Skin epidermis (tissue), 12 donors: ENCODE results near the gene PNLIPRP2.

Source experiments
- H3K27ac ChIP-seq, 21 experiments: fragments of 200-600 bp; sonication (generic) in 11 of 21; one replicate each; pipeline ENCODE4 v1.5.0; 2020; ENCODE audit warnings: mild to moderate bottlenecking in 3 of 21, inconsistent platforms in 2 of 21, moderate library complexity in 2 of 21
- H3K4me3 ChIP-seq, 7 experiments: fragments of 200-600 bp; sonication (generic) in 2 of 7; one replicate each; pipeline ENCODE4 v1.5.0; 2020; ENCODE audit warnings: inconsistent platforms in 2 of 7, mild to moderate bottlenecking in 2 of 7, moderate library complexity in 1 of 7

Gene PNLIPRP2

GRCh38 chr10:116610443-116611152, 10.2 kb upstream of the PNLIPRP2 start:
- no peak overlapping the region for H3K4me3 ChIP-seq
- no peak overlapping the region for H3K27ac ChIP-seq

- H3K27ac ChIP-seq = no peak overlapping the region
- H3K4me3 ChIP-seq = no peak overlapping the region
These were observed 9.6 kb upstream of the PNLIPRP2 start for GRCh38 chr10:116611153-116611545.

DNA sequence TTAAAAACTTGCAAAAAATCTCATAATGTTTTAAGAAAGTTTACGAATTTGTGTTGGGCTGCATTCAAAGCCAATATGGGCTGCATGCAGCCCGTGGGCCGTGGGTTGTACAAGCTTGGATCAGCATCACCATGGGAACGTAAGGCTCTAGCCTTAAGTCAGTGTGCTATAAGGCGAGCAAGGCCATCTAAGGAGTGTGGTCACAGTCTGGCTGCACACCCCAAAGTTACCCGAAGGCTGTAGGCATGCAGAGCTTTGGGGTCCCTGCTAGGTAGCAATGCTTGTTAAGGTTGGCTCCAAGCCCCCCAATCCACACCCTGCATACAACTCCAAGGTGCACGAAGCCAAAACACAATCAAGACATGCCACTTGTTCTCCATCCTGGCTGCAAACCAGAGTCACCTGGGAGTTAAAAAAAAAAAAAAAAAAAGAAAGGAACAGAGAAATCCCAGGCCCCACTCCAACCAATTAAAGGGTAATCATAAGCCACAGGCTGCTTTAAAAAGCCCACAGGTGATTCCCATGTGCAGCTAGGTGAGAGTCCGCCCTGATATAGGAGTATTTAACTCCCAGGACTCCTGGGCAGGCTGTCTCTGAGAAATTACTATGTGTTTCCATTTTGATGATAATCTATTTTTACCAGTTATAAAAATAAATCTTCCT, 8.5 kb upstream of the PNLIPRP2 start:
- no peak overlapping the region for H3K4me3 ChIP-seq
- no peak overlapping the region for H3K27ac ChIP-seq

DNA sequence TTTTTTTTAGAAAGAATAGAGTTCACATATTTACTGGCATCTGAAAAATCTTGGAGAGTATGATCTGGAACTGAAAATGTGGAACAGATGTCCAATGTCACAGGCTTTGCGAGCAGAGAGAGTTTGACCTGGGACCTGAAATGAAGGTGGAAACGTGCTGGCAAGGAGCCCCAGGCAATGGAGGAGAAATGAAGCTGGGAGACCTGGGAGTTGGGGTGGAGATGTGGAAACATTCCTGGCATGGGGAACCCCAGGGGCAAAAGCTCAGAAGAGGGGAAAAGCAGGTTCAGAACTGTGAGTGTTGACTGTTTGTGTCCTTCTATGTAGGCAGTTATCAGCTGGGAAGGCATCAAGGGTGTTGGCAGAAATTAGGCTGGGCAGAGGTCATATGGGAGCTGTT, 7.3 kb upstream of the PNLIPRP2 start:
- H3K4me3 ChIP-seq = no peak overlapping the region
- H3K27ac ChIP-seq = no peak overlapping the region

- H3K27ac ChIP-seq = no peak overlapping the region
- H3K4me3 ChIP-seq = no peak overlapping the region
These were observed 6.0 kb upstream of the PNLIPRP2 start for GRCh38 chr10:116614796-116615195.

DNA sequence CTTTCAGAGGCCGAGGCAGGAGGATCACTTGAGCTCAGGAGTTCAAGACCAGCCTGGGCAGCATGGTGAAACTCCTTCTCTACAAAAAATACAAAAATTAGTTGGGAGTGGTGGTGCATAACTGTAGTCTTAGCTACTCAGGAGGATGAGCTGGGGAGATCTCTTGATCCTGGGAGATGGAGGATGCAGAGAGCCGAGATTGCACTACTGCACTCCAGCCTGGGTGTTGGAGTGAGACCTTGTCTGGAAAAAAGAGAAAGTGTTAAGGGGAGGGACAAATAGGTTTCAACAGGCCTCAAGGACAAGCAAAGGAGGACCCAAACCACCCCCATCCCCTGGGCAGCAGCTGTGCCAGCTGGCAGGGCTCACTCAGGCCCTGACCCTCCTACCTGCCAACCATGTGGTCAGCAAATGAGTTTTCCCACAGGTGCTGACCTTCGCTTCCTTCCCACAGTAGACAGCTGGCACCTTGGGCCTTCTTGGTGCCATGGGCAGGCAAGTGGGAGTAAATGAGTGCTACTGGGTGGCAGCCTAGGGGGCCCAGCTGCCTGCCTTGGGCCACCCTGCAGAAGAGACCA, 5.5 kb upstream of the PNLIPRP2 start:
- H3K4me3 ChIP-seq = no peak overlapping the region

GRCh38 chr10:116621476-116621875, 723 bp downstream of the PNLIPRP2 start:
- H3K4me3 ChIP-seq = no peak overlapping the region
- H3K27ac ChIP-seq = no peak overlapping the region

More for the DNA sequence above, 5.5 kb upstream of the PNLIPRP2 start:
- H3K27ac ChIP-seq = no peak overlapping the region

DNA sequence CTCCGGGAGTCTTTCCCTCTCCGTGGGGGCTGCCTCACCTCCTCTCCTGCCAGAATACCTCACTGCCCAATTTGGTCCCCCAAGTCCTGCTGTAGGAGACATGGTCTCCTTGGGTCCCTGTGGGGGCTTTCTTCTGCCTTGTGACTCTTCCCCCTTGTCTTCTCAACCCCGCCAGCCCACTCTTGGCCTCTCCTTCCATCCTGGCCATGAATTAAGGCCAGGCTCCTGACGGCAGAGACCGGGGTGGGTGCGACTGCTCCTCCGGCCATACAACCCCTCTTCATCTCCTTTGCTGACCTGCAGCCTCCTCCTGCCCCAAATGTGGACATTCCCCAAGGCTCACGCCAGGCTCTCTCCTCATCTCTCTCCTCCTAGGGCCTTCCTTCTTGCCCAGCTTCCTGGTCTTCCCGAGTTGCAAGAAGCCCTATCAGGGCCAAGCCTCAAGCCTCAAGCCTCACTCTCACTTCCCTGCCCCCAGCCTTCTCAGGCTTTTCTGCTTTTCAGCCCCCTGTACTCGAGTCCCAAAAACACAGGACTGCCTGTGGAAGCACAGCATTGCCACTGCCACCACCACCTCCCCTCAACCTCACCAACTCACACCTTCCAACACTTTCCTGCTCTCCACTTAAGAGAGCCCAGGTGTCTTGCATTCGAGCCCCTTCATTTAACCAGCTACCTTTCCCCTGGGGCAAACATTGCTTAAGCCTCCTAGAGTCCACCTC, 1.3 kb downstream of the PNLIPRP2 start:
- Histone ChIP-seq H3K27ac (no peak overlapping the region), H3K4me3 (no peak overlapping the region)

DNA sequence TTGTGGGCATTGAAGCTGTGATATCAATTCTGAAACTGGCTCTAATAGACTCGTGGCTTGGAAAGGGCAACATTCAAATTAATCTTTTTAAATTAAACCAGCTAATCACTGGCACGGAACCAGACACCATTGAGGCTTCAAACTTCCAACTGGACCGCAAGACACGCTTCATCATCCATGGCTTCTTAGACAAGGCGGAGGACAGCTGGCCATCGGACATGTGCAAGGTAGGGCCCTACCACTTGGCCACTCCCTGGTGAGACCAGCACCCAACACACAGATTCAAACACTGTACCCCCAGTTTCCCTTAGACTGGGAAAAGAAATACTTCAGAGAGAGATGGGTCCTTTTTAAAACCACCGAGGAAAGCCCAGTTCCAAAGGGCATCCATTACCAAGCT, 5.1 kb downstream of the PNLIPRP2 start:
- H3K4me3 ChIP-seq = no peak overlapping the region
- no peak overlapping the region for H3K27ac ChIP-seq

GRCh38 chr10:116626815-116627214, 6.1 kb downstream of the PNLIPRP2 start:
- no peak overlapping the region for H3K4me3 ChIP-seq
- no peak overlapping the region for H3K27ac ChIP-seq

GRCh38 chr10:116627386-116627933, 6.7 kb downstream of the PNLIPRP2 start:
- H3K27ac ChIP-seq = no peak overlapping the region
- peak overlapping the region in 1 of 7 experiments; percentile 19 for H3K4me3 ChIP-seq

DNA sequence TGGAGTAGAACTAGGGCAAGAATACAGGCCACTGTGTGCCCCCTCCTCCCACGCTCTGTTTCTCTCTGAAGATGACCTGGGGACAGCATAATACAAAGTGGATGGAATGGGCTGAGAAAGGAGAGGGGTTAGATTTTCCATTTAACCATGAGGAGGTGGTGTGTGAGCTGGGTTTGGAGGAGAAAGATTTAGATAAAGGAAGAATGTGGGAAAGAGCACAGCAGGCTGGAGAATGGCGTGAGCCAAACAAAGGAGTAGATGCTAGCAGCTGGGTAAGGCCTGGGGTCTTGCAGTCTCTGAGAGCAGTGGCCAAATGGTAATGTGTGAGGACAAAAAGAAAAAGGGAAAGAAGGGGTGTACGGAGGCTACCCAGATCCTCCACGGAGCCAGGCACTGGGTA, 8.6 kb downstream of the PNLIPRP2 start:
- H3K4me3 ChIP-seq = no peak overlapping the region
- no peak overlapping the region for H3K27ac ChIP-seq

DNA sequence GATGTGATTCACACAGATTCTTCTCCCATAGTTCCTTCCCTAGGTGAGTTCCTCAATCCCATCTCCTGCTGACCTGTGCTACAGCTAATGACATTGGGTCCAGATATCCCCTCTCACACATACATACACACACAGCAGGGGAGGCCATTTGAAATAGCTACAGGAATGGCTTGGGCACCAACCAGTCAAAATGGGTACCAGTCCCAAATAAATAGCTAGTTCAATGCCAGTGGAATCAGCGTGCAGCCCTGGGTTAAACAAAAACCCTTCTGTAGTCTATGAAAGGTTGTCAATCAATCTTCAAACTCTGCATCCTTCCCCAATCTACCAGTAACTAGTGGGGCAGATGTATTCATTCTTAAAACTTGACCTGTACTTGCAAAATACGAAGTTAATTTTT, 9.3 kb downstream of the PNLIPRP2 start:
- Histone ChIP-seq H3K27ac (no peak overlapping the region), H3K4me3 (no peak overlapping the region)

- Histone ChIP-seq H3K4me3 (no peak overlapping the region), H3K27ac (no peak overlapping the region)
These were observed 11.1 kb downstream of the PNLIPRP2 start for GRCh38 chr10:116631871-116632295.

GRCh38 chr10:116632596-116633215, 12.0 kb downstream of the PNLIPRP2 start:
- H3K4me3 ChIP-seq = no peak overlapping the region

GRCh38 chr10:116633216-116633600, 12.5 kb downstream of the PNLIPRP2 start:
- no peak overlapping the region for H3K27ac ChIP-seq
- no peak overlapping the region for H3K4me3 ChIP-seq

More at GRCh38 chr10:116632596-116633215, 12.0 kb downstream of the PNLIPRP2 start:
- no peak overlapping the region for H3K27ac ChIP-seq

GRCh38 chr10:116634126-116634975, 13.6 kb downstream of the PNLIPRP2 start:
- Histone ChIP-seq H3K27ac (no peak overlapping the region), H3K4me3 (no peak overlapping the region)

DNA sequence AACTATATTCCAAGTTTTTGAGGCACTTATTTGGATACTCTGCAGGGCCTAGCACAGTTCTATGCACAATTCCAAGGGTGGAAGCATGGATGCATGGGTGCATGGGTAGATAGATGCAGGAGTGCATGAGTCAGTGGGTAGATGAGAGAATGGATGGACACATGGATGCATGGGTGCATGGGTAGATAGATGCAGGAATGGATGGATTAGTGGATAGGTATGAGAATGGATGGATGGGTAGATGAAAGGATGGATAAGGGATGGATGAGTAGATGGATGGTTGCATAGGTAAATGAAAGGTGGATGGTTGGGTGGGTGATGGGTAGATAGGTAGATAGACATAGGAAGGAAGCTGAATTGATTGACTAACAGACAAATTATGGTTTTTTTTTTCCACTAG, 15.6 kb downstream of the PNLIPRP2 start:
- Histone ChIP-seq H3K4me3 (no peak overlapping the region), H3K27ac (no peak overlapping the region)

- Histone ChIP-seq H3K27ac (no peak overlapping the region), H3K4me3 (no peak overlapping the region)
These were observed 16.2 kb downstream of the PNLIPRP2 start for GRCh38 chr10:116636976-116637375.
